GM12892 (cell line): ENCODE measurements around the gene ASH1L.
"Not testable (repeated sequence)": the region's sequence is repeated elsewhere in the genome, so short reads cannot be mapped to it uniquely, and the experiment has no call there.

Experiments used
- DNase-seq: peaks from one replicate; pipeline ENCODE4 v3.0.0; 2011; ENCODE audit not compliant: insufficient read length
- FAIRE-seq: peaks from 2 replicates; lab custom pipeline; 2011; peaks lifted over from hg19 to GRCh38; lab: Jason Lieb, UNC
- POLR2A ChIP-seq: IDR thresholded peaks from 2 replicates; pipeline ENCODE4 v1.6.1; 2011; ENCODE audit warnings: low read depth, low read length, control low read depth
- POLR2AphosphoS5 ChIP-seq: IDR thresholded peaks from 2 replicates; pipeline ENCODE4 v1.6.1; 2011; ENCODE audit warnings: low read depth, low read length, control low read depth
- TAF1 ChIP-seq: IDR thresholded peaks from 2 replicates; pipeline ENCODE4 v1.6.1; 2011; ENCODE audit warnings: low read depth, mild to moderate bottlenecking, control low read depth, low read length, borderline replicate concordance

Gene ASH1L

DNA sequence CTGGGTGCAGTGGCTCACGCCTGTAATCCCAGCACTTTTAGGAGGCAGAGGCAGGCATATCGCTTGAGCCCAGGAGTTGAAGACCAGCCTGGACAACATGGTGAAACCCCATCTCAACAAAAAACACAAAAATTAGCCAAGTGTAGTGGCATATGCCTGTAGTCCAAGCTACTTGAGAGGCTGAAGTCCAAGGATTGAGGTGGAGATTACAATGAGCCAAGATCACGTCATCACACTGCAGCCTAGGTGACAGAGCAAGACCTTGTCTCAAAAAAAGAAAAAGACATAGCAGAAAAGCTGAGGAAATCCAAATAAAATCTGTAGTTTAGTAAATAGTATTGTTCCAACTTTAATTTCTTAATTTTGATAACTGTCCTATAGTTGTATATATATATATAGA, 11.5 kb upstream of the ASH1L start:
- DNase-seq (no peak), FAIRE-seq (no peak)
- TF ChIP-seq POLR2AphosphoS5 (no peak), TAF1 (no peak), POLR2A (no peak)

DNA sequence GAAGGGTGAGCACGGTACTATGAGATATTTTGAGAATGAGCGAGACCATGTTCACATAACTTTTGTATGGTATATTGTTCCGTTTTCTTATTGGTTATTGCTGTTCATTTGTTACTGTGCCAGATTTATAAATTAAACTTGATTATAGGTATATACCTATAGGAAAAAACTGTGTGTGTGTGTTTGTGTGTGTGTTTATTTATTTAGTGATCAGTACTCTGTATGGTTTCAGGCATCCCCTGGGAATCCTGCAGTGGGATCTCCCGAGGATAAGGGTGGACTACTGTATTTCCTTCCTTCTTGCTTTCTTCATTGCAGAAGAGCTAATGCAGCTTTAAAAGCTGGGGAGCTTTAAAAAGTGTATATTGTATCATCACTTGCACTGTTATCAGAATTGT, 8.0 kb upstream of the ASH1L start:
- DNase-seq, result no peak
- TF ChIP-seq POLR2AphosphoS5, result no peak
- TF ChIP-seq POLR2A, result no peak
- TF ChIP-seq TAF1, result no peak
- no peak for FAIRE-seq

DNA sequence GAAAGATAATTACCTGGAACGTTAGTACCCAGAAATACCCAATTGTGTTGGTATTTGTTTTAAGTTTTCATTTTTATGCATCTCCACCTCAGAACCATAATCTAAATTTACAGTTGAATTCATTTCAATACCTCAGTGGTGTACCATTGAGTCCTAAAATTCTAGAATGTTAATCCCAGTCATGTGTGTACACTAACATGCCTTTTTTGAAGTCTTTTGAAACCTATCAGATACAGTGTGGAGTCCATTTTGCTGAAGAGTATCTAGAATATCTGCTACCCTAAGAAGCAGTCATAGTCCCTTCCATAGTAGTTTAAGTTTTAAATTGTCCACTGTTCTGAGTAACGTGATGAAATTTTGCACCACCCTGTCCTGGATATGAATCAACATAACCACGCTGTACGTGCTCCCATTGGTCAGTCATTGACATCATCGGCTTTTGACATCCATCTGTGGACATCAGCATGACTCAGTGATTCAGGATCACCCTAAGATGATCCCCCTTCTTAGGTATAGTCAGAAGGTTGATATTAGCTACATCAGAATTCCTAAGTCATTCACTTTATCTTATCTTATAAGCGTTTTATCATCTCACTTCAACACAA, 7.5 kb upstream of the ASH1L start:
- DNase-seq, result no peak
- no peak for TF ChIP-seq TAF1
- TF ChIP-seq POLR2AphosphoS5, result no peak
- TF ChIP-seq POLR2A, result no peak
- no peak for FAIRE-seq

DNA sequence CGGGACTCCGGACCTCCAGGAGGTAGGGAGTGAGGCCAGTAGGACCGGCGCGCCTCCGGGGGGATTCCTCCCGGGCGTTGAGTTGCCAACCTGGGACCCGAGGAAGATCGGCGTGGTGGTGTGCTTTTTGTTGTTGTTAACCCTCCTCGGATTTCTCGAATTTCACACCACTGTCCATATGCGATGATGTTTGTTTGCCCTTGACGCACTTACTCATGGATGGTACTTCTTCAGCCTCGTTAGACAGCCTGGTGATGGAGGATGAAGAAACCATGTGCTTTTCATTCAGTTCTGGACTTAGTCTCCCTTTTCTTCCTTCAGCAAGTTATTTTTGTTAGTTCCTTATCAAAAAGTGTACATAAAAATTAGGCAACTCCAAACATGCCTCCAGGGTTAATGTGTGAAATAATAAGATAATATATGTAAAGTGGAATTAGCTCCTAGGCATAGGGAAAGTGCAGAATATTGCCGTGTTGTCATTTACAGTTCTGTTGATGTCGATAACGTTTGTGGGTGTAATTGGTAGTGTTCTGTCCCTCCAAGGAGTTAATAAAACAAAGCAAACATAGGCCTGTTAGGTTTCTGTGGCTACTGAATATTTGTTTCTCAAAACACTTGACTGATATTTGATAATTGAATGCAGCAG, 897 bp upstream of the ASH1L start:
- not testable (repeated sequence) for FAIRE-seq, DNase-seq

DNA sequence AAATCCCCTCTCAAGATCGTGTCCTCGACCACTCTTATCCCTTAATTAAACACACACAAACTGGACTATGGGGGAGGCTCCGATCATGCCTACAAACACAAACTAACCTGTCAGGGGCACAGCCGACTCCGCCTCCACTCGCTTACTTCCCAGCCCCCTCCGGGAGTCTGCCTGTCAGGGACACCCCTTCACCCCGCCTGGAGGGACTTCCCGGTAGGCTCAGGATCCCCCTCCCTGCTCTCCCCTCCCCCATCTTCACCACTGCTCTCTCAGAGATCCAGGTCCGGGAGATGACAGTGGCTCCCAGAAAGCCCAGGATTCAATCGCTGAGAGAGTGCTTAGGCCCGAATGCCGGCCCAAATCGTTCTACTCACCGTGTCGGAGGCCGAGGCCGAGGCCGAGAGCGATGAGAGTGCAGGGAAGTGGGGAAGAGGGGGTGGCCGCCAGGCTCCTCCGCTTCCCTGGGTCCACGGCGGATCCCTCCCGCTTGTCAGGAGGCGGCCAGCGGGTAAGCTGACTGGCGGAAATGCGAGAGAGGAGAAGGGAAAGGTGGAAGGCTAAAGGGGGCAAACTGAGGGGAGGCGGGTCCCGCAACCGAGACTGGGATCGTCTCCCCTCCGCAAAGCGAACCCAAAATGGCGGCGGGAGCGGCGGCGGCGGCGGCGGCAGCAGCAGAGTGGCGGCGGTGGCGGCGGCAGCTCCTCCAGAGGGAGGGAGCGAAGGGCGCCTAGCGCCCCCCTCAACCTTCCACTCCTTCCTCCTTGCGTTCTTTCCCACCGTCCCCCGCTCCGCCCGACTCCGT, 623 bp downstream of the ASH1L start:
- FAIRE-seq, result peak; percentile 94
- DNase-seq, result peak; percentile 38

DNA sequence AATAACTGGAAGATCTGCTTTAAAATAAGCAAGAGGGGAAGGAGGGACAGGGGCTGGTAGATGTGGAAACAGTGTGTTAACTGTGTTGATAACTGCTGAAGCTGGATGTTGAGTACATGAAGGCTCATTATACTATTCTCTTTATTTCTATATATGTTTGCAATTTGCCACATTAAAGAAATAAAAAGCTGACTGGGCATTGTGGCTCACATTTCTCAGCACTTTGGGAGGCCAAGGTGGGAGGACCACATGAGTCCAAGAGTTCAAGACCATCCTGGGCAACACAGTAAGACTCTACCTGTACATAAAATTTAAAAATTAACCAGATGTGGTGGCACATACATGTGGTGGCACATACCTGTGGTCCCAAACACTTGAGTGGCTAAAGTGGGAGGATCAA, 6.7 kb downstream of the ASH1L start:
- DNase-seq (no peak), FAIRE-seq (no peak)
- TF ChIP-seq TAF1, result no peak
- TF ChIP-seq POLR2A, result no peak
- TF ChIP-seq POLR2AphosphoS5, result no peak

DNA sequence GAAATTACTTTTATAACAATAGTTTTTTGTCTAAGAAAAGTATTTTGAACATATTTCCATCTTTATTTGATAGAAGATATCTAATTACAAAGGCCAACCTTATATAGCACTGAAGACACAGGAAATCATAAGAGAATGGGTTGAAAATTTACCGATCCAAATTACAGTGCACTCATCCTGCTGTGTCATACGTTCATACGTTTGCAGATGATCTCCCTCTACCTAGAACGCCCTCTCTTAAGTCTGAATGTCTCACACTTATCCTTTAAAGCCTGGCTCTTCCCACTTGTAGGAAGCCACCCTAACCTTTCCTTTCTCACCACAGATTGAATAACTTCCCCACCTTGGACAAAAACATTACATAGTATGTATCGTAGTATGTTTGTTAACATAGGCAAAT, 9.3 kb downstream of the ASH1L start:
- no peak for DNase-seq
- TF ChIP-seq POLR2AphosphoS5 (no peak), POLR2A (no peak)
- no peak for FAIRE-seq

DNA sequence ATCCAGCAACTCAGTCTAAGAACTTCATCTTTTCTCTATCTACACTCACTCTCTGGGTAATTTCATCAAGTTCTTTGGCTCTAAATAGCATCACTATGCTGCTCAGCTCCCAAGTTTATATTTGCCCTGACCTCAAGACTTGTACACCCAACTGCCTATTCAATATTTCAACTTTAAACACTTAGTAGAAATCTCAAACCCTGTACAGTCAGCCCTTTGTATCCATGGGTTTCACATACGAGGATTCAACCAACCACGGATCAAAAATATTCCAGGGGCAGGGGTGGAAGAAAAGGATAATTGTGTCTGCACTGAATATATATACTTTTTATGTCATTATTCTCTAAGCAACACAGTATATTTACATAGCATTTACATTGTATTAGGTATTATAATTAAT, 13.9 kb downstream of the ASH1L start:
- DNase-seq (no peak), FAIRE-seq (no peak)
- TF ChIP-seq POLR2A (no peak), POLR2AphosphoS5 (no peak), TAF1 (no peak)

DNA sequence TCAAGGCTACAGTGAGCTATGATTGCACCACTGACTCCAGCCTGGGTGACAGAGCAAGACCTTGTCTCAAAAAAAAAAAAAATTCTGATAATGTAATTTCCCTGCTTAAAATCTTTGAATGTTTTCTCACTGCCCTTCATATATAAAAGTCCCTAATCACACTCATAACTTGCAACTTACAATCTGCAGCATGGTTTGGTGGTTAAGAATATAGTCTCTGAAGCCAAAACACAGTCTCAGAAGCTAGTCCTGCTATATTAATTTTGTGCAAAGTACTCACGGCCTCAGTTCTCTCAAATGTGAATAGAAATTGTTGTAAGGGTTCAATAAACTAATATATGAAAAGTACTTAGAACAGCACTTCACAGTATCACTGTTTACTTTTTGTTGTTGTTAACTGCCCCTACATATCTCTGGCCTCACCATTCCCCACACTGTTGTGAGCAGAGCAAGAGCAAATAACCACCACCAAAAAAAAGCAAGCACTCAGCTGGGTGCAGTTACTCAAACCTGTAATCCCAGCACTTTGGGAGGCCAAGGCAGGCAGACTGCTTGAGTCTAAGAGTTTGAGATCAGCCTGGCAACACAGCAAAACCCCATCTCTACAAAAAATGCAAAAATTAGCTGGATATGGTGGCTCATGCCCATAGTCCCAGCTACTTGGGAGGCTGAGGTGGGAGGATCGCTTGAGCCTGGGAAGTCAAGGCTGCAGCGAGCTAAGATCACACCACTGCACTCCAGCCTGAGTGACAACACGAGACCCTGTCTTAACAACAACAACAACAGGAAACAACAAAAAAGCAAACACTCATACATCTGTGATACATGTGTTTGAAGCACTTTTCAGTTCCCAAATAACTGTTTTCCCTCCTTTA, 22.4 kb downstream of the ASH1L start:
- TF ChIP-seq POLR2AphosphoS5 (no peak), POLR2A (no peak), TAF1 (no peak)
- DNase-seq, result no peak
- peak; percentile 74 for FAIRE-seq

DNA sequence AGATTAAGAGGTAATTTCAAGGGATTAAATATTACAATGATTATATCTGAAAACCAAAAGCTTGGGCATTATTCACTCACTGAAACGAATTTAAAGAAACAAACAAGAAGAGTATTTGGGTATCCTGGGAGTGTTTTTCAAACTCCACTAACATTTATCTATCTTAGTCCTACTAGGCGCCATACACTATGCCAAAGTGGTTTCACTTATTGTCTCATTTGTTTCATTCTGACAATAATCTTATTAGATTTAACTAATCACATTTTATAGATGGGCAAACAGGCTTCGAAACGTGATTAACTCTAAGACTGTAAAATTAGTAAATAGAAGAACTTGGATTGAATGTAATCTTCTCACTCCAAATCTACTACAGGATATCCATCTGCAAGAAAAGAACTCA, 25.4 kb downstream of the ASH1L start:
- TF ChIP-seq POLR2A, result no peak
- TF ChIP-seq TAF1, result no peak
- no peak for TF ChIP-seq POLR2AphosphoS5
- FAIRE-seq, result no peak
- DNase-seq, result no peak

DNA sequence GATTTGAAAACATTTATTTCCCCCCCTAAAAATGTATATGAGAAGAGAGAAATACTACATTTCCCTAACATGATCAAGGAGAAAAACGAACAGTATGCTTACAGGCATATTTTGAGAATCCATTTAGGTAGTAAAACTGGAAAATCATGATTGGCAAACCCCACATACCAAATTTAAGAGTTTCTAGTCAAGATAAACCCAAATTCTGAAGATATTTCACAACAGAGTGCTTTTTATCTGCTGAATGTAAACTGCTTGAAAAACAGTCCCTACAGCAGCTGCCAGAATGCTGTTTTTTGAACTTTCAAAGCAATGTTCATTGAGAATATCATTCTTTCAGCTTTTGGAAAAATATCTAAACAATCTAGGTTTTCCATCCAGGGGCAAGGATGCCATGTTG, 31.0 kb downstream of the ASH1L start:
- FAIRE-seq (no peak), DNase-seq (no peak)
- TF ChIP-seq POLR2A, result no peak
- no peak for TF ChIP-seq POLR2AphosphoS5
- TF ChIP-seq TAF1, result no peak

DNA sequence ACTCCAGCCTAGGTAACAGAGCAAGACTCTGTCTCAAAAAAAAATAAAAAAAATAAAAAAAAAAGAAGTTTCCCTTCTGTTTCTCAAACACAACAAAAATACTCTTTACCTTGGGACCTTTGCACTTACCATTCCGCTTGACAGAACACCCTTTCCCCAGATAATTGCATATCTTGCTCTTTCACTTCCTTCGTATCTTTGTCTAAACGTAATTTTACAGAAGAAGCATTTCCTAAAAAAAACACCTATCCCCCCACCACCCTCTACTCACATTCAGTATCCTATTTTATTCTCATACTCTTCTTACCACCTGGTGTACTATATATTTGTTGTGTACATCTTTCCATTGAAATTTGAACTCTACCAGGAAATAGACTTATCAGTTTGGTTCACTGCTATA, 32.7 kb downstream of the ASH1L start:
- TF ChIP-seq POLR2AphosphoS5 (no peak), POLR2A (no peak), TAF1 (no peak)
- no peak for DNase-seq
- FAIRE-seq, result peak; percentile 9
